CD14-positive monocyte (primary cell): ENCODE measurements around the gene AZIN2. TPM values are rescaled to one million over a fixed set of nuclear protein-coding genes. Genes with fewer than 3 reads are reported as not detected.

ENCODE experiments used
- DNase-seq, 3 donors: peaks; one replicate each; pipeline ENCODE4 v3.0.0-alpha.2; 2011 to 2022
- H2AFZ ChIP-seq: 2 replicates; pipeline ENCODE4 v1.6.0; 2012; ENCODE audit warnings: mild to moderate bottlenecking, low read depth, low read length, inconsistent platforms; ENCODE audit not compliant: insufficient read depth, poor library complexity, severe bottlenecking
- H3K27ac ChIP-seq, 2 donors: 1 replicate in 1 of 2; 2 replicates in 1 of 2; pipeline ENCODE4 v1.5.1; 2012 to 2013; ENCODE audit warnings: low read length in 2 of 2, control low read depth in 1 of 2, inconsistent platforms in 1 of 2, low read depth in 1 of 2, mild to moderate bottlenecking in 1 of 2
- H3K27me3 ChIP-seq, 2 donors: one replicate each; pipeline versions ENCODE4 v1.6.0 to v1.6.1; 2011 to 2013; ENCODE audit warnings: low read length in 2 of 2; ENCODE audit not compliant: control insufficient read depth in 2 of 2, insufficient read depth in 2 of 2
- H3K36me3 ChIP-seq, 2 donors: replicated peaks in 1 of 2; 1 replicate in 1 of 2; 2 replicates in 1 of 2; pipeline versions ENCODE4 v1.5.1 to v1.6.1; 2012 to 2013; ENCODE audit warnings: low read length in 2 of 2, control low read depth in 1 of 2, inconsistent platforms in 1 of 2, mild to moderate bottlenecking in 1 of 2; ENCODE audit not compliant: insufficient read depth in 2 of 2, control insufficient read depth in 1 of 2
- H3K4me1 ChIP-seq, 2 donors: 1 replicate in 1 of 2; 2 replicates in 1 of 2; pipeline versions ENCODE4 v1.5.1 to v1.6.1; 2012 to 2013; ENCODE audit warnings: low read length in 2 of 2, control low read depth in 1 of 2, inconsistent platforms in 1 of 2, mild to moderate bottlenecking in 1 of 2, moderate library complexity in 1 of 2; ENCODE audit not compliant: insufficient read depth in 2 of 2, control insufficient read depth in 1 of 2
- H3K4me2 ChIP-seq: replicated peaks from 2 replicates; pipeline ENCODE3; 2012; ENCODE audit warnings: low read length, moderate library complexity, mild to moderate bottlenecking; ENCODE audit not compliant: poor library complexity, severe bottlenecking; ENCODE audit errors: extremely low read depth
- H3K4me3 ChIP-seq, 3 experiments: fragments of 200-600 bp in 1 of 3; sonication (generic) in 1 of 3; replicated peaks in 1 of 3; 1 replicate in 2 of 3; 2 replicates in 1 of 3; pipeline ENCODE4 v1.5.1; 2011 to 2013; ENCODE audit warnings: low read length in 3 of 3, mild to moderate bottlenecking in 3 of 3, control low read depth in 2 of 3, low read depth in 2 of 3, inconsistent platforms in 1 of 3, moderate library complexity in 1 of 3
- H3K79me2 ChIP-seq: 2 replicates; pipeline ENCODE4 v1.6.0; 2012; ENCODE audit warnings: mild to moderate bottlenecking, control low read depth, inconsistent platforms, low read length, moderate library complexity; ENCODE audit not compliant: insufficient read depth
- H3K9ac ChIP-seq: 2 replicates; pipeline ENCODE4 v1.6.0; 2017; ENCODE audit warnings: low read length, mild to moderate bottlenecking; ENCODE audit not compliant: insufficient read depth, poor library complexity, severe bottlenecking
- H3K9me3 ChIP-seq, 2 donors: replicated peaks in 1 of 2; 1 replicate in 1 of 2; 2 replicates in 1 of 2; pipeline versions ENCODE4 v1.5.1 to v1.6.1; 2012 to 2013; ENCODE audit warnings: low read length in 2 of 2, control low read depth in 1 of 2; ENCODE audit not compliant: control insufficient read depth in 1 of 2, insufficient read depth in 1 of 2
- H4K20me1 ChIP-seq: 2 replicates; pipeline ENCODE4 v1.6.0; 2012; ENCODE audit warnings: mild to moderate bottlenecking, low read length, control low read depth, moderate library complexity; ENCODE audit not compliant: insufficient read depth
- H3K27ac Mint-ChIP-seq, 7 donors: one replicate each; pipeline ENCODE4 v1.8.0; 2020; ENCODE audit warnings: mild to moderate bottlenecking in 7 of 7, mixed read lengths in 7 of 7, moderate library complexity in 6 of 7, inconsistent platforms in 2 of 7
- H3K27me3 Mint-ChIP-seq, 3 donors: one replicate each; pipeline ENCODE4 v1.8.0; 2021 to 2022; ENCODE audit warnings: low read depth in 3 of 3, mild to moderate bottlenecking in 3 of 3, mixed read lengths in 3 of 3, moderate library complexity in 3 of 3, inconsistent platforms in 1 of 3
- H3K36me3 Mint-ChIP-seq, 2 donors: one replicate each; pipeline ENCODE4 v1.8.0; 2020; ENCODE audit warnings: mixed read lengths in 2 of 2, inconsistent platforms in 1 of 2, mild to moderate bottlenecking in 1 of 2
- H3K4me1 Mint-ChIP-seq: one replicate; pipeline ENCODE4 v1.8.0; 2020; ENCODE audit warnings: mild to moderate bottlenecking, mixed read lengths
- H3K4me3 Mint-ChIP-seq, 2 donors: one replicate each; pipeline ENCODE4 v1.8.0; 2020; ENCODE audit warnings: mild to moderate bottlenecking in 2 of 2, mixed read lengths in 2 of 2, moderate library complexity in 1 of 2
- H3K9me3 Mint-ChIP-seq, 7 donors: one replicate each; pipeline ENCODE4 v1.8.0; 2020 to 2022; ENCODE audit warnings: mixed read lengths in 7 of 7, mild to moderate bottlenecking in 6 of 7, moderate library complexity in 6 of 7, inconsistent platforms in 2 of 7
- WGBS: methylation state at CpG from one replicate; pipeline ENCODE4 v1.1.5; 2013; ENCODE audit warnings: missing lambda C conversion rate; ENCODE audit not compliant: insufficient coverage; 5-methylcytosine and 5-hydroxymethylcytosine counted together
- intact Hi-C, 2 donors: fragments of 100-400 bp; cut with micrococcal nuclease; formaldehyde crosslinking; loops; one replicate each; pipeline versions ENCODE4 v1.15.0 to v1.15.1; 2023
- polyA plus RNA-seq, 3 donors: library from polyadenylated mRNA; depleted of rRNA in 1 of 3; unstranded in 2 of 3; stranded (reverse) in 1 of 3; fragments of 300-500 nt in 2 of 3; fragments of >200 nt in 1 of 3; fragmentation: Illumina TruSeq in 2 of 3; gene quantifications; 1 replicate in 2 of 3; 2 replicates in 1 of 3; pipeline ENCODE4 v1.2.3, GENCODE V29; 2012 to 2021
- TF ChIP-seq, protein P1 (sequence below): fragments of 200-600 bp; IDR thresholded peaks from one replicate; pipeline ENCODE4 v1.8.0; 2022; ENCODE audit warnings: antibody characterized with exemption, mild to moderate bottlenecking

Gene AZIN2
- polyA plus RNA-seq, 3 donors = 0.03 to 0.89 TPM; not detected in 1

DNA sequence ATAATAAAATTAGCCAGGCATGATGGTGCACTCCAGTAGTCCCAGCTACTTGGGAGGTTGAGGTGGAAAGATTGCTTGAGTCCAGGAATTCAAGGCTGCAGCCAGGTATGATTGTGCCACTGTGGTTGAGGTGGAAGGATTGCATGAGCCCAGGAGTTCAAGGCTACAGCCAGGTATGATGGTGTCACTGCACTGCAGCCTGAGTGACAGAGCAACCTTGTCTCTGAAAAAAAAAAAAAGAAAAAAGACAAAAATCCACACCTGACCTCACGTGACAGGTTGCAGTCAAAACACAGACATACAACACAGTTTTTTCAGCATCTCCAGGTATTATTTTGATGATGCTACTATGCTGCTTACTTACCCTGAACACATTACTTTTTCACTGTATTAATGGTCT lies 39.9 kb upstream of the AZIN2 start:
- Histone ChIP-seq H3K9me3 (no peaks in the 10 kb centered on the region), H3K4me3 (no peak overlapping the region), H3K4me2 (no peak overlapping the region), H3K9ac (no peak overlapping the region), H2AFZ (no peak overlapping the region), H3K27me3 (no peaks in the 10 kb centered on the region), H3K27ac (no peak overlapping the region), H3K36me3 (no peaks in the 10 kb centered on the region), H3K4me1 (peaks cover 39 to 49% of the 10 kb centered on the region in 2 donors), H4K20me1 (no peaks in the 10 kb centered on the region), H3K79me2 (peaks cover 7% of the 10 kb centered on the region)
- DNase-seq = no peak
- TF ChIP-seq, protein P1, sequence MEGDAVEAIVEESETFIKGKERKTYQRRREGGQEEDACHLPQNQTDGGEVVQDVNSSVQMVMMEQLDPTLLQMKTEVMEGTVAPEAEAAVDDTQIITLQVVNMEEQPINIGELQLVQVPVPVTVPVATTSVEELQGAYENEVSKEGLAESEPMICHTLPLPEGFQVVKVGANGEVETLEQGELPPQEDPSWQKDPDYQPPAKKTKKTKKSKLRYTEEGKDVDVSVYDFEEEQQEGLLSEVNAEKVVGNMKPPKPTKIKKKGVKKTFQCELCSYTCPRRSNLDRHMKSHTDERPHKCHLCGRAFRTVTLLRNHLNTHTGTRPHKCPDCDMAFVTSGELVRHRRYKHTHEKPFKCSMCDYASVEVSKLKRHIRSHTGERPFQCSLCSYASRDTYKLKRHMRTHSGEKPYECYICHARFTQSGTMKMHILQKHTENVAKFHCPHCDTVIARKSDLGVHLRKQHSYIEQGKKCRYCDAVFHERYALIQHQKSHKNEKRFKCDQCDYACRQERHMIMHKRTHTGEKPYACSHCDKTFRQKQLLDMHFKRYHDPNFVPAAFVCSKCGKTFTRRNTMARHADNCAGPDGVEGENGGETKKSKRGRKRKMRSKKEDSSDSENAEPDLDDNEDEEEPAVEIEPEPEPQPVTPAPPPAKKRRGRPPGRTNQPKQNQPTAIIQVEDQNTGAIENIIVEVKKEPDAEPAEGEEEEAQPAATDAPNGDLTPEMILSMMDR = no peak
- Mint-ChIP-seq H3K4me3 (no peak overlapping the region), H3K4me1 (peaks cover 45% of the 10 kb centered on the region), H3K36me3 (no peaks in the 10 kb centered on the region), H3K27ac (no peak overlapping the region), H3K9me3 (peaks cover 0 to 5% (median 0%) of the 10 kb centered on the region in 7 donors), H3K27me3 (peaks cover 0 to 5% (median 2%) of the 10 kb centered on the region in 3 donors)
- intact Hi-C loops = no loop called here
- no CpG with 5 or more reads among the region's 1 CpG for WGBS

DNA sequence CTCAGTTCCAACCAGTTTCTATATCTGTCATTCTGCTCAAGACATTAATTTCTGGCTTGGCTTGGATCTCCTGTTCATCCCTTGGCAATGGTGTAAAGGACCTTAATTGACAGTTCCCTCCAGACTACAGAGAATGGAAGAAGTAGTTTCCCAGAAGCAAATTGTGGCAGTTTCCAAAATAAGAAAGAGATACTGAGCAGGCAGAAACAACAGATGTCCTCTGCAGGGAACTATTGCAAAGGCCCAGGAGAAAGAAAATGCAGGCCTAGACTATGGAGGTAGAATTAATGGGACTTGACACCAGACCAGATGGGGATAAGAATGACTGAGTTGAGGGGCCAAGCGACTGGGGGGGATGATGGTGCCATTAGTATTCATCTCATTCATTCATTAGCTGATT lies 38.1 kb upstream of the AZIN2 start:
- no peak overlapping the region for H3K4me2 ChIP-seq
- no peaks in the 10 kb centered on the region for H4K20me1 ChIP-seq
- H3K9ac ChIP-seq = no peak overlapping the region
- Mint-ChIP-seq H3K4me1 (peaks cover 40% of the 10 kb centered on the region), H3K4me3 (no peak overlapping the region), H3K27me3 (peaks cover 0 to 5% (median 2%) of the 10 kb centered on the region in 3 donors), H3K27ac (no peak overlapping the region), H3K9me3 (peaks cover 0 to 2% (median 0%) of the 10 kb centered on the region in 7 donors), H3K36me3 (no peaks in the 10 kb centered on the region)
- no peaks in the 10 kb centered on the region for H3K27me3 ChIP-seq
- H3K4me3 ChIP-seq = no peak overlapping the region
- no peak overlapping the region for H3K27ac ChIP-seq
- intact Hi-C loops = no loop called here
- H3K79me2 ChIP-seq = no peaks in the 10 kb centered on the region
- no CpG with 5 or more reads among the region's 1 CpG for WGBS
- H3K36me3 ChIP-seq = no peaks in the 10 kb centered on the region
- TF ChIP-seq, protein P1 = no peak
- no peak for DNase-seq
- H3K4me1 ChIP-seq = peaks cover 32 to 45% of the 10 kb centered on the region in 2 donors
- no peak overlapping the region for H2AFZ ChIP-seq
- no peaks in the 10 kb centered on the region for H3K9me3 ChIP-seq
